Stimulated activated CD8-positive, alpha-beta memory T cell treated with anti-CD3 and anti-CD28 coated beads, Interleukin-12 subunit alpha, Interleukin-12 subunit beta, amount 100 ng/mL, for 4 hours (primary cell): ENCODE results near the gene SYNPR.
"Not testable (repeated sequence)": the region's sequence is repeated elsewhere in the genome, so short reads cannot be mapped to it uniquely, and the experiment has no call there.

Experiments used
- DNase-seq: peaks from one replicate; pipeline ENCODE4 v3.0.0-alpha.2; 2020; ENCODE audit warnings: low read depth

The SYNPR gene

GRCh38 chr3:63278171-63279004, at the start of gene SYNPR:
Gene SYNPR, plus strand, starts transcription at chr3:63278308.
- no peak for DNase-seq

GRCh38 chr3:63228677-63229076, 49.4 kb upstream of the SYNPR start:
- no peak for DNase-seq

GRCh38 chr3:63230146-63230545, 48.0 kb upstream of the SYNPR start:
- no peak for DNase-seq

DNA sequence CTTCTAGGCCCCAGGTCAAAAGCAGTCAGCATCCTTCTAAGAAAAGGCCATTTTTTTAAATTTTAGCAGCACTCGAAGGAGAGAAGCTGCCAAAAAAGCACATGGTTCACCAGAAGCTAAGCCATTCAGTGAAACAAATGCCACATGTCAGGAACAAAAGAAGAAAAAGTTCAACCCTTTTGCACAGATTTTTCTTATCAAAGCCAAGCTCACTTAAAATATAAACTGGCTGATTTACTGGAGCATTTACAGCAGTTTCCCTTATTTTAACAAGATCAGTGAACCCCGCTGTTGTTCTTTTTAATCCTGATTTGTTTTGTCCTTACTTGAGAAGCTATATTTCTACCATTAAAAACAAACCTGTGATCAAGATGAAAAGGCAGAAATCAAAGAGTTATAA, 46.5 kb upstream of the SYNPR start:
- DNase-seq, result no peak

DNA sequence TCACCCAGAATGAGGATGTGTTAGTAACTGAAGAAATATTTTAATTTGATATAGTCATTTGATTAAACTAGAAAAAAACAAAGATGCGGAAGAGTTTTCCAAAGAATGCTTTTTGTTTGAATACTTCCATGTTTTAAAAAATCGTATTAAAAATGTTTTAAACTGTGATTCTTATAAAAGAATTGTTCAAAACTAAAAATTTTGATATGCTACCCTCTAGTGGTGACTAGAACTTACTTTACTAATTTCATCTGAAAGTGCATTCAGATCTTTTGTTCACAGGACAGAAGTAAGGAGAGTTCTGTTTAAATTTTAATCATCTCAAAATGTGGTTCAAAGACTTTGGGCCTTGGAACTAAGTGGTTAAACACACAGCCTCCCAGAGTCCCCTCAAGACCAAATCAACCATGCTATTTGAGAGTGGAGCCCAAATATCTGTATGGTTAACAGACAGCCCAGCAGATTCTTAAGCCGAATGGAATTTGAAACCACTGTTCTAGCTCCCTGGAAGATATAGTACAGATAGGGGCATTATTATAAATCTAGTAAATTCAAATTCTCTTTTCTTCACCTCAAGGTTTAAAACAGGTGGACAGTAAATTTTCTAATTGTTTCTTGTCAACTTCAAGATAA, 45.2 kb upstream of the SYNPR start:
- no peak for DNase-seq

GRCh38 chr3:63240381-63240902, 37.7 kb upstream of the SYNPR start:
- no peak for DNase-seq

DNA sequence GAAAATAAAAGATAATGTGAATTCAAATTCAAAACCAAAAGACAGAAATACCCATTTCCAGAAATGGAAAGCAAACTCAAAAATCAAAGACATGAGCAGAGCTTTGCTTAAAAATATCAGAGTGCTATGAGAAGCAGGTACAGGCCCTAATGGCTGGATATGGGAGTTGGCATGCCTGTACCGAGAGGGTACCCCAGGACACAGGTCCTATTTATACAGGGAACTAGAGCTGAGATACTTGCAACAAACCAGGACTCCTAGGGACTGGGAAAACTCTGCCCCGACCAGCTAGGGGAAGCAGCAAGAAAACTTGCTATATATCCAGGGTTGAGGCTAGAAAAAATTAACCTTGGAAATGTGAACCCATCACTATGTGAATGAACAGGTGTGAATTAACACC, 36.0 kb upstream of the SYNPR start:
- DNase-seq, result no peak

DNA sequence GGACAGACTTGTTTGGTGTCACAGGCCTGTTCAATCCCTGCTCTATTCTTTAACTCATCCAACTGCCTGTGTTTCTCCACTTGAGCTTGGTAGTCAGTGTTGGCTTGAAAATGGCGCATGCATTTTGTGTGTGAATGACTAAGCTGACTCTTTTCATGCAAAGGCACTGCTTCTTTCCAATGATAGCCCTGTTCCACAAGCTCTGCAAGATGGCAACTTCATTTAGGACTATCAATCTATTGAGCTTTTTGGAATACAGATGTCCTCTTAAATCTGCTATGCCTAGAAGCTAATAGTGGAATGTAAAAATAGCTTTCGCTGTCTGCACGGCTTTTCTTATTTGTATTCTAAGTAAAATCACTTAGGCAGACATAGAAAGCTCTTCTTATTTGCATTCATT, 33.6 kb upstream of the SYNPR start:
- no peak for DNase-seq

DNA sequence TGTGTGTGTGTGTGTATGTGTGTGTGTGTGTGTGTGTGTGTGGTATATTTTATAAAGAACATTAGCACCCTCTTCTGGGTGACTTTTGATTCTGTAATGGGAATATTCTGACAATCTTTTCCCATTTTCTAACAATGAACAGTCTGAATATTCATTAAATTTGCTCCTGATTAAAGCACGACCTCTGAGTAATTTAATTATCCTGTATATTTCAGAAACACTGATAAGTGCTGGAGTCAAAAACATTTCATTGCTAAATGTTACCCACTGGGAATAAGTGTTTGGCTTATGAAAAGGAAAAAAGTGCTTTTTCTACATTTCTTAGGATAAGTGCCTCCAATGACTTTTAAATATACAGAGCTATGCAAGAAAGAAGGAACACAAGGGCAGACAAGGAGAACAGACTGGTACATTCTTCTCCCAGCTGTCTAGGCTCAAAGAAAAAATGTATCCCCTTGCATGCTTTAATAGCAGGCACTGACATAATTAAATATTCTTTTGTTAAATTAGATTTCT, 32.3 kb upstream of the SYNPR start:
- DNase-seq, result no peak

- DNase-seq, result no peak
These were observed 30.1 kb upstream of the SYNPR start for GRCh38 chr3:63248015-63248414.

GRCh38 chr3:63251499-63251898, 26.6 kb upstream of the SYNPR start:
- no peak for DNase-seq

DNA sequence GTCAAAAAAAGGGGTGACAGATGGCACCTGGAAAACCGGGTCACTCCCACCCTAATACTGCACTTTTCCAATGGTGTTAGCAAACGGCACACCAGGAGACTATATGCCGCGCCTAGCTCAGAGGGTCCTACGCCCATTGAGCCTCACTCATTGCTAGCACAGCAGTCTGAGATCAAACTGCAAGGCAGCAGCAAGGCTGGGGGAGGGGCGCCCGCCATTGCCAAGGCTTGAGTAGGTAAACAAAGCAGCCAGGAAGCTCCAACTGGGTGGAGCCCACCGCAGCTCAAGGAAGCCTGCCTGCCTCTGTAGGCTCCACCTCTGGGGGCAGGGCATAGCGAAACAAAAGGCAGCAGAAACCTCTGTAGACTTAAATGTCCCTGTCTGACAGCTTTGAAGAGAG, 22.3 kb upstream of the SYNPR start:
- DNase-seq, result not testable (repeated sequence)

GRCh38 chr3:63264716-63265115, 13.4 kb upstream of the SYNPR start:
- DNase-seq, result no peak

DNA sequence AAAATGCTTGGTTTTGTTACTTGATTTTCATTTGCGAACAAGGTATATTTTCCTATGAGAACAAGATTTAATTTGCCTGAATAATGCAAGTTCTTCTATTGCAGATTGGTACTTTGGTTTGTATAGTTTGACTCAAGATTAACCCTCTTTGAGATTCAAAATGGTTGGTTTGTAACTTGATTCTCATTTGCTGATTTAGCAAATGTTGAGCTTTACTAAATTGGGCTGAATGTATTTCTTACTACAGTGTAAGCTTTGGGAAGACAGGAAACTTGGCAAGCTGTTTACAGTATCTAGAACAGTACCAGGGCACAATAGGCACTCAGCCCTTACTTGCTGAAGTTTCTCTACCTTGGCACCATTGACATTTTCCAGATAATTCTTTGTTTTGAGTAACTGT, 3.7 kb upstream of the SYNPR start:
- DNase-seq, result no peak

DNA sequence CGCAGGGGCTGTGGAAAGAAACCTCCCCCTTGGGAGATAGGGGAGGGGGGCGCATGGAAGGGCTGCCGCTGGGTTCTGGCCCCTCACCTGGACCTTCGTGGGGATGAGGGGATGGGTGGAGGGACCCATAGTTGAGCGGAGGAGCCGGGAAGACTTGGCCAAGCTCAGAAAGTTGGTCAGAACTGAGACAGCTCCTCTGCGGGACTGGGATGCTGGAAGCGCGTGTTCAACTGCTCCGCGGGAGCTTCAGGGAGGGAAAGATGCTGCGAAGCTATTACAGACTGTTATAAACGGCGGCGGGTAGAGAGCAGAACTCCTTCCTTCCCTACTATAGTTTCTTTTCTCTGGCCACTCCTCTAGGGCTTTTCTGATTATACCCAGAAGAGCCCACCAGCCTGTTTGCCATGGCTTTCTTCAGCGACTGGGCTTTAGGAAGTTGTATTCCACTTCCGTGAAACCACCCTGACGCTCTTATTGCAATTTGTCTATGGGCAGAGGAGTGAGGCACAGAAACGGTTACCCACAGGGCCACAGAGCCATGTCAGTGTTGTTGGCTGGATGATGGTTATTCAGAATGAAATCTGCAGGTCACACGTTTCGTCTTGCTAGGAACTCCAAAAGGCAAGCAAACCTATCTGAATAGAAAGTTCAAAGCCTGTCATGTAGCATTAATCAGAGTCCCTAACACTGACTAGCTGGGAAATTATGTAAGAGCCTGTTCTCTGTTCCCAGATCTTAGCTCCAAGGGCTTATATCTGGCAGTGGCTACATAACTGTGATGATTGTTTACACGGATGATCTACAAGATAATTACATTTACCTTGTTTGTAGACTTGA, 1.1 kb downstream of the SYNPR start:
- DNase-seq, result no peak

- no peak for DNase-seq
These were observed 9.5 kb downstream of the SYNPR start for GRCh38 chr3:63287610-63288009.

DNA sequence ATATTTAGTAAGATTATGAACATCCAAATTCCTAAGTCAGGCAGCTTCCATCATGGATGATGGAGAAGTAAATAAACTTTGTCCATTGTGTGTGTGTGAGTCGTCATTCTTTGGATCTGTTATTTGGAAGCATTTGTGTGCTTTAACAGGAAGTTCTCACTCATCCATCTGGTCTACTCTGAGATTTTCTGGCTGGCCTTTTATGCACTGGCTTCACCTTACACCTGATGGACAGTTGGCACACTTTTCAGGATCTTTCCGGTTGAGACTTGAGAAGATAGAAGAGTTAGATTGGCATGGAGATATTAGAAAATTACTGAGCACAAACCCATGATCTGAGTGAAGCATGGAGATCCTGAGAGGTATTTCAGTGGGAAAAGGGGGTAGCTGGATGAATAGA, 12.6 kb downstream of the SYNPR start:
- DNase-seq, result no peak

- no peak for DNase-seq
These were observed 16.2 kb downstream of the SYNPR start for GRCh38 chr3:63294332-63294731.

GRCh38 chr3:63295356-63295755, 17.2 kb downstream of the SYNPR start:
- DNase-seq, result no peak

DNA sequence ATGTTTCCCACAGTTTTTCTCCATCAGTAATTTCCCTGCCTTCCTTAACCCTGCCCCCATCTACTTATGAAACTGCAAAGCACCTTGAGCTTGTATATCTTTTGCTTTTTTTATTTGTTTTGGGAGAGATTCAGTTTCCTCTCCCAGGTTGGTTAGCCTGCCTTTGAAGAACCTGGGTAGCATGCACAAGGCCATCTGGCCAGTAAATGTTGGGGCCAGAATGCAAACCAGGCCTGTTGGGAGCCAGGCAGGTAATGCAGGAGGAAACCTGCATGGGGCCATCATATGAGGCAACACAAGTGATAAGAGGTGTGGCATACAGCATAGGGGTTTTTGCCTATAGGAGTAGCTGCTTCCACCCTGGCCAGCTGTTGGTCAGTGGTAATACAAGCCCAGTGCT, 17.7 kb downstream of the SYNPR start:
- no peak for DNase-seq

DNA sequence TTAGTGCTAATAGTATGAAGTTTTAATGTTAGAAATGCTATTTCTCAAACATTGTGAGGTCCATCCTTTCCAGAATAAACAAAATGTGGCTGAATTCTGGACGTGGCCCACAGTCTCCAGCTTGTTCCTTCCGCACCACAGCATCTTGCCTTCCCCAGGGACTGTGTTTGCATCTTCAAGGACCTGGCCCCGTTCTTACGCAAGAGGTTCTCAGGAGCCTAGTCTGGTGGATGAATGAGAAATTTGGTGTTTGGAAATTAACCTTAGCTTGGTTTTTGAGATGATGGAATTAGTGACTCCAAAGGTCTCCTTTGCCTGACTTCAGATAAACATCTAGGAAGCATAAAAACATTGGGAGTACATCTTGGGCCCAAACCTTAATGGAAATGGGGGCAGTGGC, 18.1 kb downstream of the SYNPR start:
- no peak for DNase-seq

DNA sequence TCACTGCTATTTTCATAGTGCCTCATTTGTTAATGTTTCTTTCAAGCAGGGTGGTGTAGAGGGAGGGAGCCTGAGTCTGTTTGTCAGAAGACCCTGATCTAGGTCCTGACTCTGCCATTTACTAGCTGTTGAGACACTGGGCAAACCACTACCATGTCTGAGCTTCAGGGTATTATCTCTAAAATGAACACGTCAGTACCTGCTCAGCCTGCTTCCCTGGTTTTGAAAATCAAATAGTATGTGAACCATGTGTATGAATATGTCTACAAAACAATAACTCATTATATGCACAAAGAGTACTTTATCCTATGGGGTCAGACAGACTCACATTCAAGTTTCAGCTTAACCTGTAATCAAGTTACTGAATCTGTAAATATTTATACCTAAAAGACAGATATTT, 25.1 kb downstream of the SYNPR start:
- DNase-seq, result no peak
